ENCODE data around the gene BPIFA3.

- TF ChIP-seq POLR2A (IDR thresholded peaks at IDR 0.05): no peak
- no peak for TF ChIP-seq CTCF (IDR thresholded peaks at IDR 0.05)
Measured at GRCh38 chr20:33262658-33263065, 45.5 kb downstream of the BPIFA3 start.
